ENCODE data around the gene GPS2. TPM values are rescaled to one million over a fixed set of nuclear protein-coding genes. Genes with fewer than 3 reads are reported as not detected.

Gene GPS2
- total RNA-seq, 1 experiment from 2014 or later = 61.1 TPM

GRCh38 chr17:7356756-7357155, 41.6 kb upstream of the GPS2 start:
- CTCF ChIA-PET = interaction anchor here (0.6 to 1.8 kb wide), 6 partner anchors 14 to 80 kb away, joined by 3 to 8 read pairs (median 4); partner anchors contain the start of gene PLSCR3

GRCh38 chr17:7356072-7356549, 41.0 kb upstream of the GPS2 start:
- TF ChIP-seq, protein P1, sequence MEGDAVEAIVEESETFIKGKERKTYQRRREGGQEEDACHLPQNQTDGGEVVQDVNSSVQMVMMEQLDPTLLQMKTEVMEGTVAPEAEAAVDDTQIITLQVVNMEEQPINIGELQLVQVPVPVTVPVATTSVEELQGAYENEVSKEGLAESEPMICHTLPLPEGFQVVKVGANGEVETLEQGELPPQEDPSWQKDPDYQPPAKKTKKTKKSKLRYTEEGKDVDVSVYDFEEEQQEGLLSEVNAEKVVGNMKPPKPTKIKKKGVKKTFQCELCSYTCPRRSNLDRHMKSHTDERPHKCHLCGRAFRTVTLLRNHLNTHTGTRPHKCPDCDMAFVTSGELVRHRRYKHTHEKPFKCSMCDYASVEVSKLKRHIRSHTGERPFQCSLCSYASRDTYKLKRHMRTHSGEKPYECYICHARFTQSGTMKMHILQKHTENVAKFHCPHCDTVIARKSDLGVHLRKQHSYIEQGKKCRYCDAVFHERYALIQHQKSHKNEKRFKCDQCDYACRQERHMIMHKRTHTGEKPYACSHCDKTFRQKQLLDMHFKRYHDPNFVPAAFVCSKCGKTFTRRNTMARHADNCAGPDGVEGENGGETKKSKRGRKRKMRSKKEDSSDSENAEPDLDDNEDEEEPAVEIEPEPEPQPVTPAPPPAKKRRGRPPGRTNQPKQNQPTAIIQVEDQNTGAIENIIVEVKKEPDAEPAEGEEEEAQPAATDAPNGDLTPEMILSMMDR (IDR thresholded peaks at IDR 0.05; ENCODE audit: unreplicated experiment) = peak; percentile 65
- Mint-ChIP-seq H3K27me3 (ENCODE audit: unreplicated experiment) (no peaks in the 10 kb centered on the region), H3K9me3 (ENCODE audit: low read depth, unreplicated experiment) (no peaks in the 10 kb centered on the region), H3K4me3 (ENCODE audit: low read depth, unreplicated experiment) (no peak overlapping the region), H3K36me3 (ENCODE audit: insufficient read depth, unreplicated experiment) (peaks cover 21% of the 10 kb centered on the region), H3K27ac (ENCODE audit: unreplicated experiment) (no peak overlapping the region), H3K4me1 (ENCODE audit: low read depth, unreplicated experiment) (peaks cover 20% of the 10 kb centered on the region)
- no TSS peak for BruUV-seq (replicated peaks)
- intact Hi-C loops (cut with micrococcal nuclease; ENCODE audit: unreplicated experiment) = loop anchor here (5.0 to 10.0 kb wide), 2 partner anchors 206 to 329 kb away; partner anchors contain the start of genes SENP3, TP53 and WRAP53
- CTCF ChIA-PET = interaction anchor here (0.6 to 1.8 kb wide), 9 partner anchors 14 to 168 kb away, joined by 3 to 8 read pairs (median 4); partner anchors contain the start of genes PLSCR3, TMEM256 and ZBTB4
- peak; percentile 90 for DNase-seq

More at GRCh38 chr17:7356756-7357155, 41.6 kb upstream of the GPS2 start:
- TF ChIP-seq, protein P1 (IDR thresholded peaks at IDR 0.05; ENCODE audit: unreplicated experiment) = no peak
- intact Hi-C loops (cut with micrococcal nuclease; ENCODE audit: unreplicated experiment) = loop anchor here (5.0 to 10.0 kb wide), 2 partner anchors 206 to 328 kb away; partner anchors contain the start of genes SENP3, TP53 and WRAP53
- Mint-ChIP-seq H3K9me3 (ENCODE audit: low read depth, unreplicated experiment) (no peaks in the 10 kb centered on the region), H3K27ac (ENCODE audit: unreplicated experiment) (no peak overlapping the region), H3K4me3 (ENCODE audit: low read depth, unreplicated experiment) (no peak overlapping the region), H3K27me3 (ENCODE audit: unreplicated experiment) (no peaks in the 10 kb centered on the region), H3K36me3 (ENCODE audit: insufficient read depth, unreplicated experiment) (peaks cover 15% of the 10 kb centered on the region), H3K4me1 (ENCODE audit: low read depth, unreplicated experiment) (peaks cover 20% of the 10 kb centered on the region)
- BruUV-seq (replicated peaks) = no TSS peak
- DNase-seq = no peak

DNA sequence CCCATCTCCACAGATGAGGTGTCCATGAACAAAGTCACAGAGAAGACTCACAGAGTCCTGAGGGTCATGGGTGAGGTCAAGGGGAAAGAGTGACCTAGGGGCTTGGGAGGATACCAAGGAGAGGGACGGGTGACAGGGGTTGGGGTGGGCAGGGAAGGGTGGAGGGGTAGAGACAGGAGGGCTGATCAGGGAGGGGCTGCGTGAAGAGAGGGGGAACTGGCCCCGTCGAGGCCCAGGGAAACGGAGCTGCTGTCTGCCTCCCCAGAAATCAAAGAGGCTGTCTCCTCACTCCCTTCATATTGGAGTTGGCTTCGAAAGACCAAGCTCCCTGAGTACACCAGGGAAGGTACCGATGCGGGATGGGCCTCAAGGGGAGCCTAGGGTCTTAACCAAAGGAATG, 40.4 kb upstream of the GPS2 start:
- Mint-ChIP-seq H3K4me1 (ENCODE audit: low read depth, unreplicated experiment) (peaks cover 20% of the 10 kb centered on the region), H3K36me3 (ENCODE audit: insufficient read depth, unreplicated experiment) (peaks cover 26% of the 10 kb centered on the region), H3K4me3 (ENCODE audit: low read depth, unreplicated experiment) (no peak overlapping the region), H3K27ac (ENCODE audit: unreplicated experiment) (no peak overlapping the region), H3K27me3 (ENCODE audit: unreplicated experiment) (no peaks in the 10 kb centered on the region), H3K9me3 (ENCODE audit: low read depth, unreplicated experiment) (no peaks in the 10 kb centered on the region)
- TF ChIP-seq, protein P1 (IDR thresholded peaks at IDR 0.05; ENCODE audit: unreplicated experiment) = no peak
- no TSS peak for BruUV-seq (replicated peaks)
- CTCF ChIA-PET = interaction anchor here (0.6 to 1.8 kb wide), 8 partner anchors 15 to 169 kb away, joined by 3 to 8 read pairs (median 4); partner anchors contain the start of genes PLSCR3, TMEM256 and ZBTB4
- no peak for DNase-seq
- intact Hi-C loops (cut with micrococcal nuclease; ENCODE audit: unreplicated experiment) = loop anchor here (5.0 to 10.0 kb wide), 2 partner anchors 207 to 329 kb away; partner anchors contain the start of genes SENP3, TP53 and WRAP53

GRCh38 chr17:7355053-7355452, 39.9 kb upstream of the GPS2 start, which contains the start of gene TMEM95:
TMEM95 (plus strand) TSS chr17:7355156; CDS start chr17:7355205, 49 bp downstream.
- H3K9me3 Mint-ChIP-seq (ENCODE audit: low read depth, unreplicated experiment) = no peaks in the 10 kb centered on the region
- TF ChIP-seq, protein P1 (IDR thresholded peaks at IDR 0.05; ENCODE audit: unreplicated experiment) = no peak
- CTCF ChIA-PET = interaction anchor here (0.6 to 1.8 kb wide), 2 partner anchors 15 to 133 kb away, joined by 3 to 5 read pairs; no protein-coding TSS in a partner anchor
- intact Hi-C loops (cut with micrococcal nuclease; ENCODE audit: unreplicated experiment) = loop anchor here (5.0 to 10.0 kb wide), 2 partner anchors 207 to 330 kb away; partner anchors contain the start of genes SENP3, TP53 and WRAP53
- peaks cover 31% of the 10 kb centered on the region for H3K36me3 Mint-ChIP-seq (ENCODE audit: insufficient read depth, unreplicated experiment)
- DNase-seq = no peak
- H3K27ac Mint-ChIP-seq (ENCODE audit: unreplicated experiment) = peak within 1 kb of the TSS; percentile 20
- H3K27me3 Mint-ChIP-seq (ENCODE audit: unreplicated experiment) = no peaks in the 10 kb centered on the region
- peaks cover 20% of the 10 kb centered on the region for H3K4me1 Mint-ChIP-seq (ENCODE audit: low read depth, unreplicated experiment)
- BruUV-seq (replicated peaks) = no TSS peak
- H3K4me3 Mint-ChIP-seq (ENCODE audit: low read depth, unreplicated experiment) = no peak within 1 kb of the TSS

Measured in Calu3 (cell line).